ENCODE measurements around the gene FXYD5. TPM values are rescaled to one million over a fixed set of nuclear protein-coding genes. Genes with fewer than 3 reads are reported as not detected.

The FXYD5 gene
- total and polyA plus RNA-seq, 9 of the 15 experiments (the other 6 are each of a cell fraction or from before 2014, with no cell fraction given), result 104 to 537 (median 174) TPM

DNA sequence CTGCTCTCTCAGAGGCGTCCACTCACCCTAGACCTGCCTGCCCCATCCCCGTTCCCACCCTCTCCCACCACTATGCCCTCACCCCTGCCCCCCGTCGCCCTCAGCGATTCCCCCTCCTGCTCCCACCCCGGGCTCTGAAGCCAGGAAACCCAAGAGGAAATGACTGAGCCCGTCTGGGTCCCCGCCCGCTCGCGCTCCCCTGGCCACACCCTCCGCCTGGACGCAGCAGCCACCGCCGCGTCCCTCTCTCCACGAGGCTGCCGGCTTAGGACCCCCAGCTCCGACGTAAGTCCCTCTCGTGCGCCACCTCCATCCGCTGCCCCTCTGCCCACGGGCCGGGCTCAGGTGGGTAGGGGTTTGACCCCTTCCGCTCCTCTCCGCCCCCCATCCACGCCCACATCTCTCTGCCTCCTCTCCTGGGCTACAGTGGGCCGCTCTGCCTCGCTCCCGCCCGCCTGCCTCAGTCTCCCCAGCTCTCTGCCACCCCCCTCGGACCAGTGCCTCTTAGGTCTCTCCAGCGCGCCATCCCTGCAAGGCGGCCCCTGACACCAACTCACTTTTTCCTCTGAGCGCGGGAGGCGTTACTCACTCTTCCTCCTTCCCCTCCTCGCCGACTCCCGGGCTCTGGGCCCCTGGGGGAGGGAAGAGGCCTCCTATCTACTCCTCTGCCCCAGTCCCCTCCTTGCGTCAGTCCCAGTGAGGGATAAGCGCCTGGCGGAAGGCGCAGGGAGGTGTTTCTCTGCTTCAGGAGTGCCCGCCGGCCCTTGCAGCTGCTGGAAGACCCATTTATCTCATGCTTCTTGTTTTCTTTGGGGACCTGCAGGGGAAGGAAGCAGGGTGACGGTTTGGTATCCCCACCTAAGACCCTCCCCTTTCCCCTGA lies at the start of gene FXYD5 (continued):
- TF ChIP-seq, protein P1, sequence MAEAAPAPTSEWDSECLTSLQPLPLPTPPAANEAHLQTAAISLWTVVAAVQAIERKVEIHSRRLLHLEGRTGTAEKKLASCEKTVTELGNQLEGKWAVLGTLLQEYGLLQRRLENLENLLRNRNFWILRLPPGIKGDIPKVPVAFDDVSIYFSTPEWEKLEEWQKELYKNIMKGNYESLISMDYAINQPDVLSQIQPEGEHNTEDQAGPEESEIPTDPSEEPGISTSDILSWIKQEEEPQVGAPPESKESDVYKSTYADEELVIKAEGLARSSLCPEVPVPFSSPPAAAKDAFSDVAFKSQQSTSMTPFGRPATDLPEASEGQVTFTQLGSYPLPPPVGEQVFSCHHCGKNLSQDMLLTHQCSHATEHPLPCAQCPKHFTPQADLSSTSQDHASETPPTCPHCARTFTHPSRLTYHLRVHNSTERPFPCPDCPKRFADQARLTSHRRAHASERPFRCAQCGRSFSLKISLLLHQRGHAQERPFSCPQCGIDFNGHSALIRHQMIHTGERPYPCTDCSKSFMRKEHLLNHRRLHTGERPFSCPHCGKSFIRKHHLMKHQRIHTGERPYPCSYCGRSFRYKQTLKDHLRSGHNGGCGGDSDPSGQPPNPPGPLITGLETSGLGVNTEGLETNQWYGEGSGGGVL (CRISPR knock-in tag; IDR thresholded peaks at IDR 0.05), result no peak
- TF ChIP-seq SIN3A (IDR thresholded peaks at IDR 0.05; ENCODE audit: borderline replicate concordance in 2 of 2, control insufficient read depth in 1 of 2, low read depth in 2 of 2, low read length in 2 of 2) (peak; percentile 73 to 82; a peak in 3 of 4 replicates), HDAC2 (IDR thresholded peaks at IDR 0.05) (peak; percentile 81)

DNA sequence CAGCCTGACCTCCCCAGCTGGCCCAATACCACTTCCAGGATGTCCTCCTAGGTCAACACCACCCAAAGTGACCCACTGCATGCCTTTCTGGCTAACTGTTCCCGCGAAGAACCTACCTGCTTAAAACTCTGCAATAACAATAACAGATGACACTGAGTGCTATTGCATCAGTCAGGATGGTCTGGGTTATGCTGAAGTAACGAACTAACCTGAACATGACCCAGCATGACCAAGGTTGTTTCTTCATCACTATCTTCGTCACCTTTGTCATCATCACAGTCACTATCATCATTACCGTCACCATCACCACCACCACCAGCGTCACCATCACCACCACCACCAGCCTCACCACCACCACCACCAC lies 49.5 kb upstream of the FXYD5 start:
- CTCF ChIA-PET (ENCODE audit: low intra/inter-chr PET ratio), result no interaction called here
- no peak for DNase-seq (ENCODE audit: extremely low read depth in 1 of 4, low spot score in 3 of 4)
- WGBS (ENCODE audit: insufficient coverage, low coverage, missing lambda C conversion rate), result 62% methylated on average over 4 of the region's 6 CpGs
- Histone ChIP-seq H3K27me3 (ENCODE audit: control insufficient read depth in 2 of 2, insufficient read depth in 2 of 2, low read length in 2 of 2) (no peaks in the 10 kb centered on the region), H4K20me1 (replicated peaks; ENCODE audit: control insufficient read depth, insufficient read depth, low read length) (no peaks in the 10 kb centered on the region), H3K79me2 (ENCODE audit: control insufficient read depth, insufficient read depth, low read length) (no peaks in the 10 kb centered on the region), H3K27ac (ENCODE audit: extremely low read depth, low read depth, low read length) (no peak overlapping the region; the same call in 2 of the 3 replicates), H3K4me2 (ENCODE audit: insufficient read depth, low read length) (no peak overlapping the region), H3K36me3 (ENCODE audit: control insufficient read depth, insufficient read depth, low read length) (no peaks in the 10 kb centered on the region), H3K9me1 (ENCODE audit: control insufficient read depth, insufficient read depth, low read length) (no peaks in the 10 kb centered on the region), H3K4me1 (replicated peaks in 1 of 2; ENCODE audit: control insufficient read depth in 2 of 2, insufficient read depth in 2 of 2, low read length in 2 of 2) (peaks cover 19 to 33% of the 10 kb centered on the region in 2 experiments), H3K9me3 (replicated peaks; ENCODE audit: control insufficient read depth, insufficient read depth, low read depth, low read length) (peaks cover 7% of the 10 kb centered on the region), H2AFZ (ENCODE audit: low read depth, low read length) (no peak overlapping the region), H3K4me3 (no peak overlapping the region), H3K9ac (ENCODE audit: insufficient read depth in 1 of 2, low read depth in 2 of 2, low read length in 2 of 2) (no peak overlapping the region)
- POLR2A ChIA-PET, result interaction anchor here (0.6 to 1.1 kb wide), 2 partner anchors 41 to 90 kb away, joined by 3 to 4 read pairs; no protein-coding TSS in a partner anchor
- ATAC-seq, result no peak
- in situ Hi-C loops (cut with MboI), result no loop called here
- intact Hi-C loops (cut with micrococcal nuclease), result no loop called here
- no TSS peak for BruUV-seq (replicated peaks)
- no peak for FAIRE-seq
- peak; percentile 95 for TF ChIP-seq ZNF12 (CRISPR knock-in tag; IDR thresholded peaks at IDR 0.05)
- no peak for TF ChIP-seq ARHGAP35 (IDR thresholded peaks at IDR 0.05; ENCODE audit: partially characterized antibody)
- no peak for TF ChIP-seq FOXK2 (conservative IDR thresholded peaks at IDR 0.05 in 1 of 2, IDR thresholded peaks at IDR 0.05 in 1 of 2; ENCODE audit: low read depth in 2 of 2)
- peak; percentile 45; the same call in 1 of the 2 replicates for TF ChIP-seq CEBPB (tag; IDR thresholded peaks at IDR 0.05)
- TF ChIP-seq ZKSCAN1 (IDR thresholded peaks at IDR 0.05; ENCODE audit: low read depth, low read length), result peak; percentile 30; the same call in 1 of the 2 replicates
- TF ChIP-seq CEBPG (CRISPR knock-in tag; IDR thresholded peaks at IDR 0.05), result peak; percentile 80
- TF ChIP-seq CEBPG (tag; conservative IDR thresholded peaks at IDR 0.05 in 1 of 2, IDR thresholded peaks at IDR 0.05 in 1 of 2), result peak in 1 of 2 experiments; percentile 28; a peak in 1 of 4 replicates
- TF ChIP-seq, protein P2, sequence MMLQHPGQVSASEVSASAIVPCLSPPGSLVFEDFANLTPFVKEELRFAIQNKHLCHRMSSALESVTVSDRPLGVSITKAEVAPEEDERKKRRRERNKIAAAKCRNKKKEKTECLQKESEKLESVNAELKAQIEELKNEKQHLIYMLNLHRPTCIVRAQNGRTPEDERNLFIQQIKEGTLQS (IDR thresholded peaks at IDR 0.05), result 0 out of 2 replicates have a peak, but pooled peaks have one; percentile 39
- TF ChIP-seq, protein P2 (CRISPR knock-in tag; conservative IDR thresholded peaks at IDR 0.05), result no peak
